GM10248 (cell line): Measurements from ENCODE around the gene BACH2.

Source experiments
- CTCF ChIA-PET: fragments of 300-600 bp; sonication (Branson Sonifier 250); formaldehyde crosslinking; extraction: SDS; loops from one replicate; lab custom pipeline; 2021; ENCODE audit warnings: antibody characterized with exemption; lab: Yijun Ruan, JAX
- POLR2A ChIA-PET: fragments of 350-650 bp; sonication (Branson Sonifier 250); formaldehyde crosslinking; extraction: SDS; loops from one replicate; lab custom pipeline; 2020; ENCODE audit warnings: antibody characterized with exemption; lab: Yijun Ruan, JAX
- DNase-seq: peaks from one replicate; pipeline ENCODE4 v3.0.0; 2012; ENCODE audit errors: extremely low spot score
- CTCF ChIP-seq: IDR thresholded peaks from 2 replicates; pipeline ENCODE4 v1.5.1; 2012; ENCODE audit warnings: mild to moderate bottlenecking, low read depth; ENCODE audit errors: extremely low read depth, missing control alignments, control extremely low read depth

BACH2 gene

GRCh38 chr6:90187437-90188121 is 109.1 kb downstream of the BACH2 start:
- no peak for TF ChIP-seq CTCF
- no peak for DNase-seq
- CTCF ChIA-PET, result no interaction called here
- POLR2A ChIA-PET, result no interaction called here

- ChIA-PET CTCF (interaction anchor here (0.7 kb wide), 1 partner anchor 292 kb away, joined by 3 read pairs; no protein-coding TSS in a partner anchor), POLR2A (no interaction called here)
- TF ChIP-seq CTCF, result no peak
- no peak for DNase-seq
Measured at GRCh38 chr6:90186637-90187371, 109.8 kb downstream of the BACH2 start.

- CTCF ChIA-PET, result interaction anchor here (0.7 kb wide), 1 partner anchor 293 kb away, joined by 3 read pairs; no protein-coding TSS in a partner anchor
- DNase-seq, result no peak
- POLR2A ChIA-PET, result no interaction called here
- no peak for TF ChIP-seq CTCF
Measured at GRCh38 chr6:90186026-90186425, 110.6 kb downstream of the BACH2 start.

- DNase-seq, result no peak
- POLR2A ChIA-PET, result no interaction called here
- TF ChIP-seq CTCF, result no peak
- CTCF ChIA-PET, result interaction anchor here (1.6 kb wide), 1 partner anchor 8 kb away, joined by 4 read pairs; no protein-coding TSS in a partner anchor
Measured at GRCh38 chr6:90184334-90185298, 112.0 kb downstream of the BACH2 start.

- no peak for TF ChIP-seq CTCF
Measured at GRCh38 chr6:90183587-90184333, 112.9 kb downstream of the BACH2 start.

GRCh38 chr6:90180526-90180925 is 116.1 kb downstream of the BACH2 start:
- ChIA-PET CTCF (interaction anchor here (1.3 kb wide), 1 partner anchor 229 kb away, joined by 3 read pairs; no protein-coding TSS in a partner anchor), POLR2A (no interaction called here)
- no peak for TF ChIP-seq CTCF
- DNase-seq, result no peak

More at GRCh38 chr6:90183587-90184333, 112.9 kb downstream of the BACH2 start:
- no peak for DNase-seq
- CTCF ChIA-PET, result interaction anchor here (1.6 kb wide), 1 partner anchor 9 kb away, joined by 4 read pairs; no protein-coding TSS in a partner anchor
- POLR2A ChIA-PET, result no interaction called here
